Ovary (tissue), 3 donors: ENCODE data around the gene TIMP3.

Experiments
- EP300 ChIP-seq: sonication (generic); formaldehyde crosslinking; IDR thresholded peaks from one replicate; pipeline ENCODE4 v1.6.1; 2017; ENCODE audit warnings: antibody characterized with exemption
- POLR2A ChIP-seq: fragments of 450-650 bp; IDR thresholded peaks from one replicate; pipeline ENCODE4 v1.6.1; 2017; ENCODE audit warnings: antibody characterized with exemption, mild to moderate bottlenecking, moderate library complexity
- TF ChIP-seq, protein P1 (sequence below), 3 donors: fragments of 450-650 bp in 2 of 3; fragments of 200-600 bp in 1 of 3; IDR thresholded peaks; one replicate each; pipeline versions ENCODE4 v1.5.1 to v1.8.0; 2016 to 2022; ENCODE audit warnings: antibody characterized with exemption in 3 of 3, mild to moderate bottlenecking in 1 of 3
- donor health status: DM: no; HTN: no; CAD: no.

DNA sequence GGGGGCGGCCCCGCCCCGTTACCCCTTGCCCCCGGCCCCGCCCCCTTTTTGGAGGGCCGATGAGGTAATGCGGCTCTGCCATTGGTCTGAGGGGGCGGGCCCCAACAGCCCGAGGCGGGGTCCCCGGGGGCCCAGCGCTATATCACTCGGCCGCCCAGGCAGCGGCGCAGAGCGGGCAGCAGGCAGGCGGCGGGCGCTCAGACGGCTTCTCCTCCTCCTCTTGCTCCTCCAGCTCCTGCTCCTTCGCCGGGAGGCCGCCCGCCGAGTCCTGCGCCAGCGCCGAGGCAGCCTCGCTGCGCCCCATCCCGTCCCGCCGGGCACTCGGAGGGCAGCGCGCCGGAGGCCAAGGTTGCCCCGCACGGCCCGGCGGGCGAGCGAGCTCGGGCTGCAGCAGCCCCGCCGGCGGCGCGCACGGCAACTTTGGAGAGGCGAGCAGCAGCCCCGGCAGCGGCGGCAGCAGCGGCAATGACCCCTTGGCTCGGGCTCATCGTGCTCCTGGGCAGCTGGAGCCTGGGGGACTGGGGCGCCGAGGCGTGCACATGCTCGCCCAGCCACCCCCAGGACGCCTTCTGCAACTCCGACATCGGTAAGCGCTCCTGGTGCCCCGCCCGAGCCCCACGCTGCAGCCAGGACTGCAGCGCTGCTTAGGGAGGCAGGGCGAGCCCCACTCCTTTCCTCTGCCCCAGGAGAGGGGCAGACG is at the start of gene TIMP3:
- TF ChIP-seq, protein P1, sequence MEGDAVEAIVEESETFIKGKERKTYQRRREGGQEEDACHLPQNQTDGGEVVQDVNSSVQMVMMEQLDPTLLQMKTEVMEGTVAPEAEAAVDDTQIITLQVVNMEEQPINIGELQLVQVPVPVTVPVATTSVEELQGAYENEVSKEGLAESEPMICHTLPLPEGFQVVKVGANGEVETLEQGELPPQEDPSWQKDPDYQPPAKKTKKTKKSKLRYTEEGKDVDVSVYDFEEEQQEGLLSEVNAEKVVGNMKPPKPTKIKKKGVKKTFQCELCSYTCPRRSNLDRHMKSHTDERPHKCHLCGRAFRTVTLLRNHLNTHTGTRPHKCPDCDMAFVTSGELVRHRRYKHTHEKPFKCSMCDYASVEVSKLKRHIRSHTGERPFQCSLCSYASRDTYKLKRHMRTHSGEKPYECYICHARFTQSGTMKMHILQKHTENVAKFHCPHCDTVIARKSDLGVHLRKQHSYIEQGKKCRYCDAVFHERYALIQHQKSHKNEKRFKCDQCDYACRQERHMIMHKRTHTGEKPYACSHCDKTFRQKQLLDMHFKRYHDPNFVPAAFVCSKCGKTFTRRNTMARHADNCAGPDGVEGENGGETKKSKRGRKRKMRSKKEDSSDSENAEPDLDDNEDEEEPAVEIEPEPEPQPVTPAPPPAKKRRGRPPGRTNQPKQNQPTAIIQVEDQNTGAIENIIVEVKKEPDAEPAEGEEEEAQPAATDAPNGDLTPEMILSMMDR (IDR thresholded peaks at IDR 0.05) = peak in 1 of 3 donors; percentile 10
- TF ChIP-seq POLR2A (peak; percentile 86), EP300 (no peak)
